Measurements from ENCODE around the gene GABPB2.

The GABPB2 gene

DNA sequence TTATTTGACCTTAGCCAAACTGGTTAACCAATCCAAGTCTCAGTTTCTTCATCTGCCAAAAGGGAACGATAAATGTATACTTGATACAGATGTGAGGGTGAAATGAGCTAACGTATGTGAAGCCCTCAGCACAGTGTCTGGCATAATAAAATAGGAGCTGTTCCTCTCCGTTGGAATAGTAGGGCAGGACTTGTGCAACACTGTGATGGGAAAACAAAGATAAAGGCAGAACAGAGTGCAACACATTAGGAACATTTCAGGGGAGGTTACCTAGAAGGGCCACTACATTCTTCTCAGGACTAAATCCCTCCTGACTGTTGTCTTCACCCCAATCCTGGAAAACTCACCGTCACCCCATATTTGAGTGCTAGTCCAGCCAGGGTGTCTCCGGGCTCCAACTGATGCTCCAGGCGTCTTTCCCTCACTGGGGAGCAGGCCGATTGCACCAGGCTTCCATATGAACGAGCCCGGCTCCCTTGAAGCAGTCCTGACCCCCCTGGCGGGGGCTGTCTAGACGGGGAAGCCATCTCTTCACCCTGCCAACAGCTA lies 94.2 kb downstream of the GABPB2 start:
- no peak for FAIRE-seq
- no peak for DNase-seq (ENCODE audit: low spot score)

DNA sequence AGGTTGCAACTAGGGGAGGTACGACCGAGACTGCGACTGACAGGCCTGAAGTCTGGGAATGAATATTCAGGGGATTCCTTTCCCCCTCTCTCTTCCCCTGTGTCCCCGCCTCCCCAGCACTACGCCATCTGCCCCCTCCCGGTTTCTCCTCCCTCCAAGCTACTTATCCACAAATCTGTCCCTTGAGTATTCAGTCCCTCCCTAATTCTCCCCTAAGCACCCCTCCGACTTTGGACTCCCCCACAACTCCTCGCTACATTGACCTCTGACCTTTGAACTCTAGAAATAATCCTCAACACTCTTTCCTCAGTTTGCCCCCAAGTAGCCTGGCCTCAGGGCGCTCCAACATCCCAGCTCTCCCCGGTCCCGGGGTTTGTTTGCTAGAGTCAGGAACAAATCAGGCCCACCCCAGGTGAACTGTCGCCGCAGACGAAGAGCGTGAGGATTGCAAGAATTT lies 94.7 kb downstream of the GABPB2 start:
- no peak for FAIRE-seq
- no peak for DNase-seq (ENCODE audit: low spot score)

DNA sequence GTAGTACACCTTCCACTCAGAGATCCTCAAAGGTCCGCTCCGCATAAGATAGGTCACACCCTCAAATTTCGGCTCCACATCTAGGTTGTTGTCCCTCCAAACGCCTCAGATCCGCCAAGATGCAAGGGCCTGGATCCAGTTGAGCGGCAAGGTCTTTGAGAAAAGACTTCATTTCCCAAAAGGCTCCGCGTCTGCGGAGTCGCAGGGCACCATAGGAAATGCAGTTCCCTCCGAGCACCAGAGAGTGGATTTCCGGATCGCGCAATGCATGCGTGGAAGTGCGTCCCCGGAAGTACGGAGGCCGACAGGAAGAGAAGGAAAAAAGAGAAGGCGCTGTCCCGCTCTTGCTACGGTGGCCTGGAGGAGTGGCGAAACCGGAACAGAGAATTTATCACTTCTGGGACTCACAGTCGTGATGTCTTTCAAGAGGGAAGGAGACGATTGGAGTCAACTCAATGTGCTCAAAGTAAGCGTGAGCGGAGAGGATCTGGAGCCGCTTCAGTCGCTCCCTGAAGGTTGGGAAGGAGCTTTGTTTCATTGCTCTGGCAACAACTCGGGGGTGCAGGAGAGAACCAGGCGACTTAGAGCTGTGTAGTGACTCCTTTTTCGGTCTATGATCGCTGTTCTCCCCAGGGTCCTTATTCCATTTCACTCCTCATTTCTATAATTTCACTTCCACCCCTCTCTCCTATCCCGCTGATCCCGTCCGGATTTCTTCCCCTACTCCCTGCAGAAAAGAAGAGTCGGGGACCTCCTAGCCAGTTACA lies 95.4 kb downstream of the GABPB2 start, which contains the start of the genes LYSMD1 and SCNM1:
Gene LYSMD1 (minus strand): TSS at position 165 of the 767 bp plus-strand sequence. CDS start 644 bp downstream, outside the sequence.
Gene SCNM1 (plus strand): TSS at position 407 of the 767 bp plus-strand sequence. CDS start 9 bp downstream, at position 416.
- FAIRE-seq (peak; percentile 92), DNase-seq (ENCODE audit: low spot score) (peak; percentile 98)

DNA sequence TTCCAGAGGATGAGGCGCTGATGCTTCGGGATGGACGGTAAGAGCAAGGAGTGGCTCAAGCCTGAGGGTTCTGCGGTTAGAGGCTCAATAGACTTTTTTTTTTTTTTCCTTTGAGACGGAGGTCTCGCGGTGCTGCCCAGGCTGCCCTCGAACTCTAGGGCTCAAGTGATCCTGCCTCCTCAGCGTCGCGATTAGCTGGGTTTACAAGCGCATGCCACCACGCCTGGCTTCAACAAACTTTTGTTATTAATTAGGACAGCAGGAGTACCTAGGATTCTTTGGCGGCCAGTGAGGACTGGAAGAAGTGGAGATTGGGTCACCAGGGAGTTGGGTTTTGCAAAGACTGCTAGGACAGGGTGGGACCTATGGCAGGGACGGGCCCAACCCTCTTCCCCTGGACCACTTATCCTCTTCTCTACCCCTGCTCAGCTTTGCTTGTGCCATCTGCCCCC lies 96.0 kb downstream of the GABPB2 start:
- FAIRE-seq (no peak), DNase-seq (ENCODE audit: low spot score) (peak; percentile 55)

DNA sequence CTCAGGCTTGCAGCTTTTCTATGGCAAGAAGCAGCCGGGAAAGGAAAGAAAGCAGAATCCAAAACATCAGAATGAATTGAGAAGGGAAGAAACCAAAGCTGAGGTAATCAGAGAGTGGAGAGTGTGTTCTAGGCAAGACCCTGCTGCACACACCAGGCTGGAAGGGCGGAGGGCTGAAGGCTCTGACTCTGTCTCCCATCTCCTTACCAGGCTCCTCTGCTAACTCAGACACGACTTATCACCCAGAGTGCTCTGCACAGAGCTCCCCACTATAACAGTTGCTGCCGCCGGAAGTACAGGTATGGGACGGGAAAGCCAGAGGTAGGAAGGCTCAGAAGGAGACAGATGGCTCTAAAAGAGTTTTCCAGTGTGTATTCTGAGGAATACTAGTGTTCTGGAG lies 96.6 kb downstream of the GABPB2 start:
- DNase-seq (ENCODE audit: low spot score): no peak
- no peak for FAIRE-seq

DNA sequence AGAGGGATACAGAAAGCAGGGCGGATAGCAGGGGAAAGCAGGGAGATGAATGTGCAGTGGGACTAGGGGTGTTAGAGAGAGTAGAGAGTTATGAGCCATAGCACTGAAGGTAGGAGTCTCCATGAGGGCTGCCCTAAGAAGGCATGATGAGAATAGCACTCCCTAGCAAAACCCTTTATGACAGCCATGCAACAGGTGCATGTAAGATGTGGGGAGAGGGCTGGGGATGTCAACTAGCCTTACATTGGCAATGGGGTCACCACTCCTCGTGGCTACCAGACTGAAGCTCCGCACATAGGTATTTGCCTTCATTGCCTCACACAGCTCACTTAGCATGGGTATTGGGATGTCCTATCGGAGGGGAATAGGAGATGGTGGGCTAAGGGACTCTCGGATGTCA lies 100.6 kb downstream of the GABPB2 start:
- DNase-seq (ENCODE audit: low spot score) (no peak), FAIRE-seq (no peak)

Data from RCC 7860 (cell line).